MG63 (cell line): Measurements from ENCODE around the gene MAP7. TPM values are rescaled to one million over a fixed set of nuclear protein-coding genes. Genes with fewer than 3 reads are reported as not detected.

Source experiments
- DNase-seq: peaks from one replicate; pipeline ENCODE4 v3.0.0-alpha.2; 2020
- H3K27me3 ChIP-seq: fragments of 250-450 bp; sonication (Bioruptor Pico); 2 replicates; pipeline ENCODE4 v1.5.1; 2020; ENCODE audit warnings: mild to moderate bottlenecking, moderate library complexity
- H3K36me3 ChIP-seq: fragments of 250-450 bp; sonication (Bioruptor Pico); 2 replicates; pipeline ENCODE4 v1.5.1; 2020; ENCODE audit warnings: mild to moderate bottlenecking, moderate library complexity
- H3K4me3 ChIP-seq: fragments of 250-450 bp; sonication (Bioruptor Pico); 2 replicates; pipeline ENCODE4 v1.5.1; 2020; ENCODE audit warnings: mild to moderate bottlenecking, moderate library complexity
- H3K9me3 ChIP-seq: fragments of 250-450 bp; sonication (Bioruptor Pico); 2 replicates; pipeline ENCODE4 v1.5.1; 2020; ENCODE audit warnings: mild to moderate bottlenecking, moderate library complexity
- total RNA-seq: library from RNA; depleted of rRNA; stranded (reverse); fragments of >200 nt; shearing (Covaris generic); gene quantifications from 2 replicates; pipeline ENCODE4 v1.2.3, GENCODE V29; 2014; ENCODE audit warnings: low replicate concordance

The MAP7 gene
- total RNA-seq, 1 experiment from 2014 or later = not detected

- H3K27me3 ChIP-seq = no peaks in the 10 kb centered on the region
- H3K9me3 ChIP-seq = peaks cover 2% of the 10 kb centered on the region; the same call in 1 of the 2 replicates
- no peak for DNase-seq
- no peak overlapping the region for H3K4me3 ChIP-seq
- no peaks in the 10 kb centered on the region; the same call in 1 of the 2 replicates for H3K36me3 ChIP-seq
These were observed 20.8 kb upstream of the MAP7 start for GRCh38 chr6:136571065-136571464.

- no peaks in the 10 kb centered on the region for H3K27me3 ChIP-seq
- no peak for DNase-seq
- no peak overlapping the region for H3K4me3 ChIP-seq
- peaks cover 2% of the 10 kb centered on the region; the same call in 1 of the 2 replicates for H3K9me3 ChIP-seq
- H3K36me3 ChIP-seq = no peaks in the 10 kb centered on the region; the same call in 1 of the 2 replicates
These were observed 17.9 kb upstream of the MAP7 start for GRCh38 chr6:136568129-136568528.

GRCh38 chr6:136567688-136568087 is 17.5 kb upstream of the MAP7 start:
- no peak for DNase-seq
- Histone ChIP-seq H3K4me3 (no peak overlapping the region), H3K36me3 (no peaks in the 10 kb centered on the region; the same call in 1 of the 2 replicates), H3K9me3 (peaks cover 2% of the 10 kb centered on the region; the same call in 1 of the 2 replicates), H3K27me3 (no peaks in the 10 kb centered on the region)

GRCh38 chr6:136566851-136567250 is 16.6 kb upstream of the MAP7 start:
- DNase-seq = no peak

DNA sequence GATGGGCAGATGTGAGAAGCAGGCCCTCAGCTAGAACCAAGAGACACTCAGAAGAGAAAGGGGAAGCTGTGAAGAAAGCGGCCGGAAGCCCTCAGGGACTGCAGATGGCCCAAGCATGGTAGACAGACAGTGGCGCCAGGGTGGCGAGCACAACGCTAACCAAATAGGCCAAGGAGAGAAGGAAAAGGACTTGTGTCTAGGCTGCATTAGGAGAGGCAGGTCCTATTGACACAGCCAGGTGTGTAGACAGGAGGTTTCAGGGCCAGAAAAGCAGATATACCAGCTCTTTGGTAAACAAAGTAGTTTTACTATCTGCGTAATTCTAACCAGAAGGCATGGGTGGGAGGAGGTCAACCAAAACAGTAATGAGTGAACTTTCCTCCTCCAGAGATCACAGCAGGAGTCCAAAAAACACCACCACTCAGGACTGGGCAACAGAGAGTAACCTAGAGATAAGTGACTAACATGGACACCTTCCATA is 15.8 kb upstream of the MAP7 start:
- no peaks in the 10 kb centered on the region for H3K27me3 ChIP-seq
- no peak for DNase-seq

More at GRCh38 chr6:136566851-136567250, 16.6 kb upstream of the MAP7 start:
- peaks cover 2% of the 10 kb centered on the region; the same call in 1 of the 2 replicates for H3K9me3 ChIP-seq
- H3K27me3 ChIP-seq = no peaks in the 10 kb centered on the region
- no peak overlapping the region for H3K4me3 ChIP-seq
- H3K36me3 ChIP-seq = no peaks in the 10 kb centered on the region; the same call in 1 of the 2 replicates

DNA sequence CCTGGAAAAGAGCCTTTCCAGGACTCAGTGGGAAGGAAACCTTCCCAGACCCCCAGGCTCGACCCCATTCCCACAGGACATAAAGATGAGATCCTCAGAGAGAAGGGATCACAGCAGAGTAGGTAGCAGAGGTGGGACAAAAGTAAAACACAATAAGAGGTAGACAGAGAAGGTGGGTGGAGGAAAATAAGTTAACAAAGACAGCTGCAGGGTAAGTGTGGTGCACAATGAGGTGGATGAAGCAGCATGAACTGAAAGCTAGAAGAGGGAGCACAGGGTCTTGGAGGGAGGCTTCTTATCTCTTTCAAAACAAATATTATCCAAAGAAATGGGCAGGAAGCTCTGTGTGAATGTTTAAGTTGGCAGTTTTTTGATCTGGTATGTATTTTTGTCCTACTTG is 14.0 kb upstream of the MAP7 start:
- Histone ChIP-seq H3K4me3 (no peak overlapping the region), H3K36me3 (no peaks in the 10 kb centered on the region; the same call in 1 of the 2 replicates), H3K27me3 (no peaks in the 10 kb centered on the region), H3K9me3 (no peaks in the 10 kb centered on the region)
- no peak for DNase-seq

More for the DNA sequence above, 15.8 kb upstream of the MAP7 start:
- Histone ChIP-seq H3K9me3 (no peaks in the 10 kb centered on the region; the same call in 1 of the 2 replicates), H3K36me3 (no peaks in the 10 kb centered on the region; the same call in 1 of the 2 replicates), H3K4me3 (no peak overlapping the region)

DNA sequence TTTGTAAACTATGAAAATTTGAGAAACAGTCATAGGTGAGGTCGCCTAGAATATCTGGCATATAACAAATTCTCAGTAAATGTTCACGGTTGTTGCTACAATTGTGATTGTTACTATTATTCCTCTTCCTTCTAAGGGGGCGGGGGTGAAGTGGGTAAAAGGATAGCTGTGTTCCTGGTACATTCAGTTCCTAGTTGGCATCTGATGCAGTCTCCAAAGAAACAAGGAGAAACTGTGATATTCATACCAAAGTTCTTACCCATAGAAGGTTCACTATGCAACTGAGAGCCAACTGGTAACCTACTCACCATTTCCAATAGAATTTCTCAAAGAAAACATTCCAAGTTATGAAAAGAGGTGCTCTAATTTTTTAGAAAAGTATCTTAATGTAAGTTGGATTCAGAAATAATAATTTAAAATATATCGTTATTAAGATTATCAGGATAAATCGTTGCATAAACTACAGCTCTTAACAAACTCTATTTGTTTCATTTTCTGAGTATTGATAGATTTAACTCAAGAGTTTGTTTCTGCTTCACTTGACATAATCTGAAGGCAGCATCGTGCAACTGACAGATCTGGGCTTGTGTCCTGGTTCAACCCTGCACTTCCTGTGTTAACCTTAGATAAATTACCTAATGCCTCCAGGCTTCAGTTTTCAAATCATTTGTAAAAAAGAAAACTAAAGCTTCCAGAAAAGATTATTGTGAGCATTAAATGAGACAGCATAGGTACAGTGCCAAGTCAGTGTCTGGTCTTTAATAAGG is 13.3 kb upstream of the MAP7 start:
- no peak overlapping the region for H3K4me3 ChIP-seq
- H3K9me3 ChIP-seq = no peaks in the 10 kb centered on the region
- no peaks in the 10 kb centered on the region; the same call in 1 of the 2 replicates for H3K36me3 ChIP-seq
- H3K27me3 ChIP-seq = no peaks in the 10 kb centered on the region
- DNase-seq = no peak

- H3K9me3 ChIP-seq = no peaks in the 10 kb centered on the region
- no peaks in the 10 kb centered on the region for H3K27me3 ChIP-seq
- DNase-seq = no peak
- peaks cover 2% of the 10 kb centered on the region; the same call in 1 of the 2 replicates for H3K36me3 ChIP-seq
- H3K4me3 ChIP-seq = no peak overlapping the region
These were observed 12.0 kb upstream of the MAP7 start for GRCh38 chr6:136562211-136562610.

- H3K36me3 ChIP-seq = 0 out of 2 replicates have a peak, but pooled peaks cover 2% of the 10 kb centered on the region
- H3K4me3 ChIP-seq = no peak overlapping the region
- no peaks in the 10 kb centered on the region for H3K9me3 ChIP-seq
- peaks cover 15% of the 10 kb centered on the region for H3K27me3 ChIP-seq
- DNase-seq = no peak
These were observed 3.1 kb upstream of the MAP7 start for GRCh38 chr6:136553166-136553787.

DNA sequence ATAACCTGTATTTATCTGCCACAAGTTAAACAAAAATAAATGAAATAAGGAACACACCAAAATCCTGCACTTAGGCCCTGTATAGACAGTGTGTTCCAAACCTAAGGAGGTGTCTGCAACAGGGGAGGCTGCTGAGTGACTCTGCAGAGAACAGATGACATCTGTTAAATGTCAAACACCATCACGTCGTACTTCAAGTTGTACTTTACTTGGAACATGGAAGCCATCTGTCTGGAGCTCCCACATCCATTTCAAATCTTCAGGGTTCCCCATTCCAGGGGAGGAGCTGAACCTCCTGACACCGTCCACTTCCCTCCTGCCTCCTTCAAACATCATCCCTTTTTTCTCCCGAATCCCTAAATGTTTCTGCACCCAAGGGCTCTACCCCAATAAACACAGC is 1.8 kb upstream of the MAP7 start:
- no peaks in the 10 kb centered on the region for H3K9me3 ChIP-seq
- DNase-seq = no peak
- H3K4me3 ChIP-seq = no peak overlapping the region
- peaks cover 17% of the 10 kb centered on the region for H3K27me3 ChIP-seq
- no peaks in the 10 kb centered on the region for H3K36me3 ChIP-seq

DNA sequence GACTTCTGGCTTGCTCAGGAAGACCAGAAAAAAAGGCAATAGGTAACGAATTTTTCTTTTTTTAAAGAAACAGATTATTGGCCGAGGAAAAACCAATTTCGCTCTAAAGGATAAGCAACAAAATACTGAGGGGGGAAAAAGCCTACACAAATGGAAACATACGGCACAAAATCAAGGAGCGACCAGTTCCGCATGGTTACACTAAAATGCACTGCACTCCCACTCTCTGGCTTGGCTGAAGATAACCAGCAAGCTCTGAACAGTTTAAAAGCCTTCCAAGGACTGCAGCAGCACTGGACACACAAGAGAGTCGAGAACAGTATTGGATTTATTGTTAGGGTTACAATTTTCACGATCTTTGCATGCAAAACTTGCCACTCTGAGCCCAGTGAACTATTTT is 881 bp upstream of the MAP7 start:
- no peaks in the 10 kb centered on the region for H3K9me3 ChIP-seq
- no peak overlapping the region for H3K4me3 ChIP-seq
- no peak for DNase-seq
- H3K36me3 ChIP-seq = no peaks in the 10 kb centered on the region
- H3K27me3 ChIP-seq = peaks cover 20% of the 10 kb centered on the region

DNA sequence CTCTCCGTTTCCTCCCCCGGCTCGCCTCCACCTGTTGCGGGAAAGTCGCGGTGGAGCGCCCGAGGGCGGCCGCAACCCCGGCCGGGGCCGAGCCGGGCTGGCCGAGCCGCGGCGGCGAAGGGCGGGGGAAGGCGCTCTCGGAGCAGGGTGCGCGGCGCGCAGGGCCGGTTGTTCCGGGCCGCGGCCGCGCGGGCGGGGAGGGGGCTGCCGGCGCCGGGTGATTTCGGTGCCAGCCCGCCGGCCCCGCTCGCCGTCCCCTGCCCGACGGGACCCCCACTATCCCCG is 235 bp downstream of the MAP7 start:
- Histone ChIP-seq H3K36me3 (no peaks in the 10 kb centered on the region), H3K4me3 (peak overlapping the region; percentile 51), H3K27me3 (peaks cover 20% of the 10 kb centered on the region), H3K9me3 (no peaks in the 10 kb centered on the region)
- peak; percentile 33 for DNase-seq

DNA sequence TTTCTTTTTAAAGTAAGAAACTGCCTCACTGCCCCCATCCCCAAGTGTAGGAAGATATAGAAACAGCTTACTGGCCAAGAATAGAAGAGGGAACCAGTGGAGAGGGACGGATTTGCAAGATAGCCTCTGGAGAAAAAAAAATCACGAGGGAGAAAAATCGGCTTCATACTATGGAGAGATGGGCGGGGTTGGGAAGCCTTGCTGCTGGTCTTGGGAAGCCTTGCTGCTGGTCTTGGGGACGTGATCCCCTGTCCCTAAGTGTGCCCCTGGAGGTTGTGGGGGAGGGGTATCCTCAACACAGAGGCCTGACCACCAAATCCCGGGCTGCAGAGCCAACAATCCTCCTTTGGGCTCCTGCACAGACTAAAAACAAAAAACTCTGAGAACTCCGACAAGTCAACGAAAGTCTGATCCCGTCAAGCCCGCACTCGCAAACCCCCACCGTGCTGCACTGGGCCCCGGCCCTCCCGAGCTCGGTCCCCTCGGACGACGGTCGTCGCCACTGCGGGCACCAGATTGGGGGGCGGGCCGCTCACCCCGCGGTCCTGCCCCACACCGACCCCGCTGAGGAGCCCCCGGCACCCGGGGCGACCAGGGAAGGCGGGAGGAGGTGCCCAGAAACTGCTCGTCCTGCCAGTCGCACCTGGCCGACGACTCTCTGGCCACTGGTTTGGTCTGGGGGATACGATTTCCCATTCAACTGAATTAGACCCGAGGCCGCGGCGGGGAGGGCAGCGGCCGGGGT is 750 bp downstream of the MAP7 start:
- peak overlapping the region; percentile 51 for H3K4me3 ChIP-seq
- no peaks in the 10 kb centered on the region for H3K36me3 ChIP-seq
- no peak for DNase-seq
- no peaks in the 10 kb centered on the region for H3K9me3 ChIP-seq
- peaks cover 21% of the 10 kb centered on the region for H3K27me3 ChIP-seq

GRCh38 chr6:136548582-136549299 is 1.5 kb downstream of the MAP7 start:
- Histone ChIP-seq H3K36me3 (no peaks in the 10 kb centered on the region), H3K4me3 (no peak overlapping the region), H3K27me3 (peaks cover 25% of the 10 kb centered on the region), H3K9me3 (no peaks in the 10 kb centered on the region)
- DNase-seq = no peak

- Histone ChIP-seq H3K36me3 (no peaks in the 10 kb centered on the region), H3K9me3 (no peaks in the 10 kb centered on the region), H3K4me3 (no peak overlapping the region), H3K27me3 (peaks cover 29% of the 10 kb centered on the region)
- DNase-seq = no peak
These were observed 2.4 kb downstream of the MAP7 start for GRCh38 chr6:136547871-136548270.

- Histone ChIP-seq H3K27me3 (peaks cover 30% of the 10 kb centered on the region), H3K9me3 (no peaks in the 10 kb centered on the region), H3K4me3 (no peak overlapping the region), H3K36me3 (no peaks in the 10 kb centered on the region)
- DNase-seq = no peak
These were observed 2.9 kb downstream of the MAP7 start for GRCh38 chr6:136547336-136547735.
